Tibial nerve (tissue), 4 donors: ENCODE results near the gene HCAR2. TPM values are rescaled to one million over a fixed set of nuclear protein-coding genes. Genes with fewer than 3 reads are reported as not detected.

Source experiments
- DNase-seq, 2 donors: peaks; one replicate each; pipeline ENCODE4 v3.0.0-alpha.2; 2019; ENCODE audit warnings: low spot score in 2 of 2
- H3K27ac ChIP-seq, 4 donors: fragments of 200-600 bp; sonication (generic) in 3 of 4; one replicate each; pipeline ENCODE4 v1.5.1; 2017 to 2019; ENCODE audit warnings: mild to moderate bottlenecking in 1 of 4
- H3K27me3 ChIP-seq, 2 donors: fragments of 200-600 bp; sonication (generic) in 1 of 2; one replicate each; pipeline versions ENCODE4 v1.5.1 to v1.6.0; 2017 to 2019
- H3K36me3 ChIP-seq, 3 donors: fragments of 200-600 bp; sonication (generic); one replicate each; pipeline ENCODE4 v1.5.1; 2018 to 2019
- H3K4me1 ChIP-seq, 4 donors: fragments of 200-600 bp; sonication (generic) in 3 of 4; one replicate each; pipeline ENCODE4 v1.5.1; 2017 to 2019
- H3K4me3 ChIP-seq, 4 donors: fragments of 200-600 bp; sonication (generic) in 3 of 4; one replicate each; pipeline ENCODE4 v1.5.1; 2017 to 2019; ENCODE audit warnings: mild to moderate bottlenecking in 1 of 4, moderate library complexity in 1 of 4
- H3K9me3 ChIP-seq, 4 donors: fragments of 200-600 bp; sonication (generic) in 3 of 4; one replicate each; pipeline ENCODE4 v1.5.1; 2017 to 2019
- EP300 ChIP-seq, 2 donors: sonication (generic); formaldehyde crosslinking; IDR thresholded peaks; one replicate each; pipeline ENCODE4 v1.6.1; 2017; ENCODE audit warnings: antibody characterized with exemption in 2 of 2, mild to moderate bottlenecking in 1 of 2
- POLR2A ChIP-seq, 2 donors: fragments of 450-650 bp; IDR thresholded peaks; one replicate each; pipeline ENCODE4 v1.6.1; 2017; ENCODE audit warnings: antibody characterized with exemption in 2 of 2, mild to moderate bottlenecking in 2 of 2, moderate library complexity in 2 of 2
- WGBS, 2 donors: methylation state at CpG; one replicate each; pipeline ENCODE4 v1.1.5; 2018; 5-methylcytosine and 5-hydroxymethylcytosine counted together
- total RNA-seq, 4 donors: library from RNA; depleted of rRNA; stranded (reverse); fragments of >200 nt; gene quantifications; one replicate each; pipeline ENCODE4 v1.1.0, GENCODE V29; 2016
- TF ChIP-seq, protein P1 (sequence below), 5 experiments: fragments of 200-600 bp in 3 of 5; fragments of 450-650 bp in 2 of 5; sonication (generic) in 3 of 5; IDR thresholded peaks; one replicate each; pipeline ENCODE4 v1.5.1; 2016 to 2019; ENCODE audit warnings: antibody characterized with exemption in 5 of 5, mild to moderate bottlenecking in 3 of 5, moderate library complexity in 2 of 5

The HCAR2 gene
- total RNA-seq, 4 donors from 2014 or later = 2.3 to 6.3 (median 3.3) TPM; not detected in 1

DNA sequence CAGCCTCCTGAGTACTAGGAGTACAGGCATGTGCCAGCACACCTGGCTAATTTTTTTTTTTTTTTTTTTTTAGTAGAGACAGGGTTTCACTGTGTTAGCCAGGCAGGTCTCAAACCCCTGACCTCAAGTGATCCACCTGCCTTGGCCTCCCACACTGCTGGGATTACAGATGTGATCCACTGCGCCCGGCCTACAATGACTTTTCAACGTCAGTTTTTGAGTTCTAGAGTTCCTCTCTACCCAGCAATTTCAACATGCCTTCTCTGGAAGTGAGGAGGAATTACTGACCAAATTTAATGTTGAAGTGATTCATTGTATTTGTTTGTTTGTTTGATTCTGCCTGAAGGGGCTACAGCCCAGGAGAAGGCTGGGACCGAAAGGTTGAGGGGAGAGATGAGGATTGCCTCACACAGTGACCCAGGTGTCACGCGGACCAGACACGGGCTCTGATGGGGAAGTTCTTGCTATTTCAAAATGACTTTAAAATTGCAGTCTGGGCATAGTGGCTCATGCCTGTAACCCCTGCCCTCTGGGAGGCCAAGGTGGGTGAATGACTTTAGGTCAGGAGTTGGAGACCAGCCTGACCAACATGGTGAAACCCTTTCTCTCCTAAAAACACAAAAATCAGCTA, 40.9 kb upstream of the HCAR2 start:
- H3K27ac ChIP-seq = no peak overlapping the region
- no peaks in the 10 kb centered on the region for H3K9me3 ChIP-seq
- no peaks in the 10 kb centered on the region for H3K36me3 ChIP-seq
- H3K4me3 ChIP-seq = no peak overlapping the region
- TF ChIP-seq POLR2A (IDR thresholded peaks at IDR 0.05) (no peak), EP300 (IDR thresholded peaks at IDR 0.05) (no peak)
- TF ChIP-seq, protein P1, sequence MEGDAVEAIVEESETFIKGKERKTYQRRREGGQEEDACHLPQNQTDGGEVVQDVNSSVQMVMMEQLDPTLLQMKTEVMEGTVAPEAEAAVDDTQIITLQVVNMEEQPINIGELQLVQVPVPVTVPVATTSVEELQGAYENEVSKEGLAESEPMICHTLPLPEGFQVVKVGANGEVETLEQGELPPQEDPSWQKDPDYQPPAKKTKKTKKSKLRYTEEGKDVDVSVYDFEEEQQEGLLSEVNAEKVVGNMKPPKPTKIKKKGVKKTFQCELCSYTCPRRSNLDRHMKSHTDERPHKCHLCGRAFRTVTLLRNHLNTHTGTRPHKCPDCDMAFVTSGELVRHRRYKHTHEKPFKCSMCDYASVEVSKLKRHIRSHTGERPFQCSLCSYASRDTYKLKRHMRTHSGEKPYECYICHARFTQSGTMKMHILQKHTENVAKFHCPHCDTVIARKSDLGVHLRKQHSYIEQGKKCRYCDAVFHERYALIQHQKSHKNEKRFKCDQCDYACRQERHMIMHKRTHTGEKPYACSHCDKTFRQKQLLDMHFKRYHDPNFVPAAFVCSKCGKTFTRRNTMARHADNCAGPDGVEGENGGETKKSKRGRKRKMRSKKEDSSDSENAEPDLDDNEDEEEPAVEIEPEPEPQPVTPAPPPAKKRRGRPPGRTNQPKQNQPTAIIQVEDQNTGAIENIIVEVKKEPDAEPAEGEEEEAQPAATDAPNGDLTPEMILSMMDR (IDR thresholded peaks at IDR 0.05) = no peak
- H3K4me1 ChIP-seq = no peaks in the 10 kb centered on the region
- 83 to 91% methylated on average over 7 of the region's 7 CpGs for WGBS, 2 donors
- H3K27me3 ChIP-seq = no peaks in the 10 kb centered on the region
- DNase-seq = no peak

GRCh38 chr12:122740351-122740750, 37.2 kb upstream of the HCAR2 start:
- Histone ChIP-seq H3K4me3 (no peak overlapping the region), H3K27ac (no peak overlapping the region), H3K36me3 (no peaks in the 10 kb centered on the region), H3K9me3 (no peaks in the 10 kb centered on the region), H3K4me1 (no peaks in the 10 kb centered on the region), H3K27me3 (no peaks in the 10 kb centered on the region)
- WGBS, 2 donors = 85 to 92% methylated on average over 7 of the region's 7 CpGs
- no peak for TF ChIP-seq EP300 (IDR thresholded peaks at IDR 0.05)
- no peak for TF ChIP-seq POLR2A (IDR thresholded peaks at IDR 0.05)
- TF ChIP-seq, protein P1 (IDR thresholded peaks at IDR 0.05) = no peak
- no peak for DNase-seq

- H3K27ac ChIP-seq = no peak overlapping the region
- H3K4me1 ChIP-seq = no peaks in the 10 kb centered on the region
- DNase-seq = no peak
- TF ChIP-seq, protein P1 (IDR thresholded peaks at IDR 0.05) = no peak
- TF ChIP-seq EP300 (IDR thresholded peaks at IDR 0.05) = no peak
- no peak for TF ChIP-seq POLR2A (IDR thresholded peaks at IDR 0.05)
- no peaks in the 10 kb centered on the region for H3K9me3 ChIP-seq
- no peaks in the 10 kb centered on the region for H3K36me3 ChIP-seq
- 87 to 93% methylated on average over 7 of the region's 7 CpGs for WGBS, 2 donors
- H3K27me3 ChIP-seq = no peaks in the 10 kb centered on the region
- H3K4me3 ChIP-seq = no peak overlapping the region
Observed at GRCh38 chr12:122738571-122738970, 35.4 kb upstream of the HCAR2 start.

GRCh38 chr12:122732611-122733010, 29.5 kb upstream of the HCAR2 start:
- Histone ChIP-seq H3K27me3 (no peaks in the 10 kb centered on the region), H3K4me1 (peaks cover 0 to 8% (median 0%) of the 10 kb centered on the region in 4 donors), H3K4me3 (no peak overlapping the region), H3K9me3 (no peaks in the 10 kb centered on the region), H3K36me3 (no peaks in the 10 kb centered on the region), H3K27ac (no peak overlapping the region)
- TF ChIP-seq POLR2A (IDR thresholded peaks at IDR 0.05) (no peak), EP300 (IDR thresholded peaks at IDR 0.05) (no peak)
- TF ChIP-seq, protein P1 (IDR thresholded peaks at IDR 0.05) = no peak
- DNase-seq = no peak
- WGBS, 2 donors = 89 to 90% methylated on average over 4 of the region's 4 CpGs

- no peaks in the 10 kb centered on the region for H3K27me3 ChIP-seq
- H3K36me3 ChIP-seq = no peaks in the 10 kb centered on the region
- no peak for DNase-seq
- no peak overlapping the region for H3K27ac ChIP-seq
- 82 to 89% methylated on average over 3 of the region's 3 CpGs for WGBS, 2 donors
- no peaks in the 10 kb centered on the region for H3K9me3 ChIP-seq
- no peak overlapping the region for H3K4me3 ChIP-seq
- TF ChIP-seq, protein P1 (IDR thresholded peaks at IDR 0.05) = no peak
- TF ChIP-seq EP300 (IDR thresholded peaks at IDR 0.05) (no peak), POLR2A (IDR thresholded peaks at IDR 0.05) (no peak)
- peaks cover 0 to 8% (median 0%) of the 10 kb centered on the region in 4 donors for H3K4me1 ChIP-seq
Observed at GRCh38 chr12:122732170-122732569, 29.0 kb upstream of the HCAR2 start.
